ENCODE results near the gene FAM107B.
A peak's percentile ranks its signal among the peaks of the same experiment; 100 is the strongest.
"Not testable (repeated sequence)": the region's sequence is repeated elsewhere in the genome, so short reads cannot be mapped to it uniquely, and the experiment has no call there.

The FAM107B gene

GRCh38 chr10:14639637-14640036, 135.1 kb downstream of the FAM107B start:
- H3K4me3 ChIP-seq: no peak overlapping the region
- H3K27ac ChIP-seq: no peak overlapping the region
- no peak for TF ChIP-seq CTCF (IDR thresholded peaks at IDR 0.05)
- no peak for DNase-seq (ENCODE audit: low spot score)

GRCh38 chr10:14635043-14635710, 139.5 kb downstream of the FAM107B start:
- H3K4me3 ChIP-seq: no peak overlapping the region
- no peak for TF ChIP-seq CTCF (IDR thresholded peaks at IDR 0.05)
- peak overlapping the region in 1 of 2 donors; percentile 16 for H3K27ac ChIP-seq
- no peak for DNase-seq (ENCODE audit: low spot score)

- DNase-seq (ENCODE audit: low spot score); H3K4me3 ChIP-seq; H3K27ac ChIP-seq: not testable (repeated sequence)
Observed at GRCh38 chr10:14634572-14634971, 140.1 kb downstream of the FAM107B start.

- Histone ChIP-seq H3K27ac (no peak overlapping the region), H3K4me3 (no peak overlapping the region)
- TF ChIP-seq CTCF (IDR thresholded peaks at IDR 0.05): no peak
- DNase-seq (ENCODE audit: low spot score): no peak
Observed at GRCh38 chr10:14625765-14626525, 148.8 kb downstream of the FAM107B start.

- Histone ChIP-seq H3K4me3 (no peak overlapping the region), H3K27ac (no peak overlapping the region)
- DNase-seq (ENCODE audit: low spot score): no peak
- no peak for TF ChIP-seq CTCF (IDR thresholded peaks at IDR 0.05)
Observed at GRCh38 chr10:14625192-14625631, 149.5 kb downstream of the FAM107B start.

GRCh38 chr10:14624600-14624999, 150.1 kb downstream of the FAM107B start:
- no peak overlapping the region for H3K27ac ChIP-seq
- no peak for DNase-seq (ENCODE audit: low spot score)
- TF ChIP-seq CTCF (IDR thresholded peaks at IDR 0.05): no peak
- no peak overlapping the region for H3K4me3 ChIP-seq

GRCh38 chr10:14623931-14624330, 150.8 kb downstream of the FAM107B start:
- no peak for TF ChIP-seq CTCF (IDR thresholded peaks at IDR 0.05)
- H3K27ac ChIP-seq: no peak overlapping the region
- DNase-seq (ENCODE audit: low spot score): no peak
- H3K4me3 ChIP-seq: no peak overlapping the region

All from coronary artery (tissue), 2 donors.